Esophagus muscularis mucosa (tissue), 4 donors: ENCODE data around the gene OSBPL9. TPM values are rescaled to one million over a fixed set of nuclear protein-coding genes. Genes with fewer than 3 reads are reported as not detected.
A peak's percentile ranks its signal among the peaks of the same experiment; 100 is the strongest.
"Not testable (repeated sequence)": the region's sequence is repeated elsewhere in the genome, so short reads cannot be mapped to it uniquely, and the experiment has no call there.

Experiments used
- DNase-seq: peaks from one replicate; pipeline ENCODE4 v3.0.0-alpha.2; 2017; ENCODE audit errors: extremely low spot score
- H3K27ac ChIP-seq, 4 donors: fragments of 200-600 bp; sonication (generic); replicated peaks in 1 of 4; 1 replicate in 3 of 4; 2 replicates in 1 of 4; pipeline ENCODE4 v1.5.1; 2016 to 2019; ENCODE audit warnings: mild to moderate bottlenecking in 1 of 4
- H3K27me3 ChIP-seq, 4 donors: fragments of 200-600 bp; sonication (generic); one replicate each; pipeline versions ENCODE4 v1.5.1 to v1.6.0; 2016 to 2019
- H3K36me3 ChIP-seq, 4 donors: fragments of 200-600 bp; sonication (generic); one replicate each; pipeline ENCODE4 v1.5.1; 2016 to 2019
- H3K4me1 ChIP-seq, 4 donors: fragments of 200-600 bp; sonication (generic); one replicate each; pipeline ENCODE4 v1.5.1; 2016 to 2019
- H3K4me3 ChIP-seq, 4 donors: fragments of 200-600 bp; sonication (generic); 1 replicate in 2 of 4; 2 replicates in 2 of 4; pipeline ENCODE4 v1.5.1; 2016 to 2019; ENCODE audit warnings: mild to moderate bottlenecking in 4 of 4, moderate library complexity in 1 of 4
- H3K9me3 ChIP-seq, 4 donors: fragments of 200-600 bp; sonication (generic); 1 replicate in 3 of 4; 2 replicates in 1 of 4; pipeline ENCODE4 v1.5.1; 2016 to 2019
- EP300 ChIP-seq: sonication (generic); formaldehyde crosslinking; IDR thresholded peaks from one replicate; pipeline ENCODE4 v1.6.1; 2017; ENCODE audit warnings: antibody characterized with exemption
- POLR2A ChIP-seq: fragments of 450-650 bp; IDR thresholded peaks from one replicate; pipeline ENCODE4 v1.6.1; 2017; ENCODE audit warnings: antibody characterized with exemption, moderate library complexity, mild to moderate bottlenecking, low read depth
- POLR2AphosphoS5 ChIP-seq, 2 donors: sonication (generic); formaldehyde crosslinking; IDR thresholded peaks; one replicate each; pipeline ENCODE4 v1.6.1; 2017; ENCODE audit warnings: antibody characterized with exemption in 2 of 2
- WGBS: methylation state at CpG from one replicate; pipeline ENCODE4 v1.1.5; 2018; 5-methylcytosine and 5-hydroxymethylcytosine counted together
- intact Hi-C: fragments of 100-400 bp; cut with DNase I; formaldehyde crosslinking; loops from one replicate; pipeline ENCODE4 v1.15.1; 2023
- total RNA-seq, 4 donors: library from RNA; depleted of rRNA; stranded (reverse); fragments of >200 nt; gene quantifications; one replicate each; pipeline versions ENCODE4 v1.1.0 to v1.2.1, GENCODE V29; 2016
- TF ChIP-seq, protein P1 (sequence below), 3 experiments: fragments of 200-600 bp in 2 of 3; fragments of 450-650 bp in 1 of 3; sonication (generic) in 2 of 3; IDR thresholded peaks; one replicate each; pipeline ENCODE4 v1.5.1; 2017 to 2019; ENCODE audit warnings: antibody characterized with exemption in 3 of 3, mild to moderate bottlenecking in 2 of 3, moderate library complexity in 1 of 3

Gene OSBPL9
- total RNA-seq, 4 donors from 2014 or later, result 66.8 to 84.5 (median 75.9) TPM

DNA sequence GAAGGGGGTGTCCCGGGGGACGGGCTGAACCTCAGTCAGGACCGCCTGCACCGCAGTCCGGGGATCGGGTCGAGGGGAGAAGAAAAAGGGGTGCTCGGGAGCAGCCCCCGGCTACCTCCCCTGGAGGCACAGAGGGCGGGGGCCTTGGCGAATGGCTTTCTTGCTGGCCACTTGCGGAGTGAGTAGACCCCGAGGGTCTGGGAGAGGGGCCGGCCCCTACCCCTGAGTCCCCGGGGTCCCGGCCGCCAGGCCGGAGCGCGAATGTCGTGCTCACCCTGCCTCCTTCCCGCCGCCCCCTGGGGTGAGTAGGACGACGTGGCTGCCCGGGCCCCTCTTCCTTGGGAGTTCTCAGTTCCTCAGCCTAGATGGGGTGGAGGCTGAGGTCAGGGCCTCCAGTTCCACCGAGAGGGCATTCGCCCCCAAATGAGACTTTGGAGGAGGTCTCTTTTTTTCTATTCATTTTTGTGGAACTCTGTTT is 113.0 kb downstream of the OSBPL9 start:
- WGBS, result 31% methylated on average over 20 of the region's 28 CpGs
- TF ChIP-seq POLR2AphosphoS5 (IDR thresholded peaks at IDR 0.05) (no peak), POLR2A (no peak), EP300 (no peak)
- TF ChIP-seq, protein P1, sequence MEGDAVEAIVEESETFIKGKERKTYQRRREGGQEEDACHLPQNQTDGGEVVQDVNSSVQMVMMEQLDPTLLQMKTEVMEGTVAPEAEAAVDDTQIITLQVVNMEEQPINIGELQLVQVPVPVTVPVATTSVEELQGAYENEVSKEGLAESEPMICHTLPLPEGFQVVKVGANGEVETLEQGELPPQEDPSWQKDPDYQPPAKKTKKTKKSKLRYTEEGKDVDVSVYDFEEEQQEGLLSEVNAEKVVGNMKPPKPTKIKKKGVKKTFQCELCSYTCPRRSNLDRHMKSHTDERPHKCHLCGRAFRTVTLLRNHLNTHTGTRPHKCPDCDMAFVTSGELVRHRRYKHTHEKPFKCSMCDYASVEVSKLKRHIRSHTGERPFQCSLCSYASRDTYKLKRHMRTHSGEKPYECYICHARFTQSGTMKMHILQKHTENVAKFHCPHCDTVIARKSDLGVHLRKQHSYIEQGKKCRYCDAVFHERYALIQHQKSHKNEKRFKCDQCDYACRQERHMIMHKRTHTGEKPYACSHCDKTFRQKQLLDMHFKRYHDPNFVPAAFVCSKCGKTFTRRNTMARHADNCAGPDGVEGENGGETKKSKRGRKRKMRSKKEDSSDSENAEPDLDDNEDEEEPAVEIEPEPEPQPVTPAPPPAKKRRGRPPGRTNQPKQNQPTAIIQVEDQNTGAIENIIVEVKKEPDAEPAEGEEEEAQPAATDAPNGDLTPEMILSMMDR (IDR thresholded peaks at IDR 0.05), result no peak
- Histone ChIP-seq H3K36me3 (no peaks in the 10 kb centered on the region), H3K9me3 (no peaks in the 10 kb centered on the region), H3K4me1 (peaks cover 47 to 68% (median 67%) of the 10 kb centered on the region in 4 donors), H3K27me3 (no peaks in the 10 kb centered on the region), H3K27ac (peak overlapping the region; percentile 51 to 70 (median 67)), H3K4me3 (peak overlapping the region; percentile 56 to 72 (median 60))
- intact Hi-C loops, result no loop called here
- no peak for DNase-seq

DNA sequence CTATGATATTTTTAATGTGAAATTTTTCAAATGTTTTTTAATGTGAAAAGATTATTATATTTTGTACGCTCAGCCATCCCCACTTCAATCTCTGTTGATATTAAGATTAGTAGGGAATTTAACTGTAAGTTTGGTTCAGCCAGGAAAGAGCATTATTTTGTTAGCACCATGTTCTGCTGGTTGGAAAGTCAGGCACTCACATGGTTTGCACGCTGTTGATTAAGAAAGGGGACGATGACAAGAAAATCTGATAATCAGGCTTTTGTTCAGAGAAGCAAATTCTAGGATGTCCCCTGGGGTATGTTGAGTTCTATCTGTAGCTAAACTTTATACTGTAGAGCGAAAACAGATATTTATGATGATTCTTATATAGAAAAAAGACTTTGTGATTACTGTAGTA is 115.1 kb downstream of the OSBPL9 start:
- no peak for DNase-seq
- Histone ChIP-seq H3K9me3 (no peaks in the 10 kb centered on the region), H3K4me3 (no peak overlapping the region), H3K27me3 (no peaks in the 10 kb centered on the region), H3K36me3 (no peaks in the 10 kb centered on the region), H3K4me1 (peaks cover 66 to 88% (median 84%) of the 10 kb centered on the region in 4 donors), H3K27ac (no peak overlapping the region)
- intact Hi-C loops, result no loop called here
- TF ChIP-seq EP300, result no peak
- TF ChIP-seq POLR2AphosphoS5 (IDR thresholded peaks at IDR 0.05), result no peak
- no peak for TF ChIP-seq POLR2A
- TF ChIP-seq, protein P1 (IDR thresholded peaks at IDR 0.05), result no peak
- WGBS, result 91% methylated on average over 4 of the region's 4 CpGs

DNA sequence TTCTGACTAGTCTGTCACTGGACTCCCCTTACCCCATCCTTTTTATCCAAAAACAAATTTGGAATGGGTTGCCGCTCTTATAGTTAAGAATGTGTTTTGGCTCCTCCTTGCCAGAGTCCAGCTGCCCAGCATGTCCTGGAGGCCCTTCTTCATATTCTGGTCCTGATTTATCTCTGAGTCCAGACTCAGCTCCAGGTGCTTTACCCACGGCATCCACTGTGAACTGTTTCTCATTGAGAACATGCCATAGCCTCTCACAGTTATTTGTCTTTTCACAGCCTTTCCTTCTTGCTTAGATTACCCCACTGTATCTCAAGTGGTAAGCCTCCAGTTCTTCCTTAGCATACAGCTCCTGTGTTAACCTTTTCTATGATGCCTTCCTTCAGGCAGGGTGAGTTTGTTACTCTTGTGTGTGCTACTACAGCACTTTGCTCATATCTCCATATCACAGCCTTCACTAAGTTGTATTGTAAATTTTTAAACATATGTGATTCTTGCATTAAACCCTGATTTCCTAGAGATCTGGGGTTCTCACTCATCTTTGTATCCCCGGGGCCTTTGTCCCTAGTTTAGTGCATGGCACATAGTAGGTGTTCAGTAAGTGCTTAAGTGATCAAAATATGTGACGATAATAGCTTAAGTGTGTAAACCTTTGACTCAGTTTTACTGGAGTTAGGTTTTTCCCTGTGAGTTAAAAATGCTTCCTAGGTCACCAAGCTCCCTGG is 116.0 kb downstream of the OSBPL9 start:
- no peak for TF ChIP-seq POLR2AphosphoS5 (IDR thresholded peaks at IDR 0.05)
- Histone ChIP-seq H3K9me3 (no peaks in the 10 kb centered on the region), H3K4me3 (no peak overlapping the region), H3K27ac (peak overlapping the region; percentile 3 to 42 (median 15)), H3K36me3 (no peaks in the 10 kb centered on the region), H3K27me3 (no peaks in the 10 kb centered on the region), H3K4me1 (peaks cover 70 to 95% (median 92%) of the 10 kb centered on the region in 4 donors)
- DNase-seq, result no peak
- intact Hi-C loops, result no loop called here
- WGBS, result 97% methylated on average over 4 of the region's 4 CpGs

DNA sequence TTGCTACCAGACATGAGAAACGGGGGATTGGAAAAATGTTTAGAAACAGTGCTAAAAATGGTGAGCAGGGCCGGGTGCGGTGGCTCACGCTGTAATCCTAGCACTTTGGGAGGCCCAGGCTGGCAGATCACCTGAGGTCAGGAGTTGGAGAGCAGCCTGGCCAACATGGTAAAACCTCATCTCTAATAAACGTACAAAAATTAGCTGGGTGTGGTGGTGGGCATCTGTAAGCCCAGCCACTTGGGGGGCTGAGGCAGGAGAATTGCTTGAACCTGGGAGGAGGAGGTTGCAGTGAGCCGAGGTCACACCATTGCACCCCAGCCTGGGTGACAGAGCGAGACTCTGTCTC is 116.5 kb downstream of the OSBPL9 start:
- DNase-seq, H3K36me3 ChIP-seq, intact Hi-C loops, H3K4me3 ChIP-seq, H3K27me3 ChIP-seq, H3K9me3 ChIP-seq: not testable (repeated sequence)
- Histone ChIP-seq H3K27ac (peak overlapping the region; percentile 3 to 42 (median 15)), H3K4me1 (peaks cover 70 to 93% (median 91%) of the 10 kb centered on the region in 4 donors)
- WGBS, result 69% methylated on average over 7 of the region's 7 CpGs

DNA sequence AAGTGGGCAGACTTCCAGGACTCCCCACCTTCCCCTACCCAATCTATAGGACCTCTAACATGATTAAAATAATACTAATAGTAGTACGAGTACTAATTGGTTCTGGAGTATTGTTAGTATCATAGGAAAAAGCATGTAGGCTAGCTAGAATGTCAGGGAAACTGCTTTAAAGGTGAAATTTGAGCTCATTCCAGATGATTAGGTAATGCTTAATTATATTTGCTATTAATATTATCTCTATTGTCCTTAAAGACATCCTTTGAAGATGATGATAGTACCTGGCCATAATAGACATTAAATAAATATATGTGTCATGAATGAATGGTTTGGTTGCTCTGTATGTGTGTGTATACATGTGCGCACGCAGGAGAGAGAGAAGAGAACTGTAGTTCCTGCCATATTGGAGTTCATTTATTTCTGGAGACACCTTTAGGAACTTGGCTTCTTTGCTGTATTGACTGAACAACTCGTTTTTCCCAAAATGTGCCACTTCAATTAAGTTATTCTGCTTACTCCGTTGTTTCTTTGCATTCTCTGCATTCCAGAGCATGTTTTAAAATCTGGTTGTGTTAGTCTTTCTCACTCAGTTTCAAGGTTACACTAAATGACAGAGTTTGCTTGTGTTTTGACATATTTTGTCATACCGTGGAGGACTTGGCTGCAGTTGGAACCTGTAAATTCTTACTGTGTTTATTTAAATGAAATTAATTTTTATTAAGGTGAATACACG is 117.1 kb downstream of the OSBPL9 start:
- no peaks in the 10 kb centered on the region for H3K27me3 ChIP-seq
- intact Hi-C loops, result no loop called here
- H3K9me3 ChIP-seq, result no peaks in the 10 kb centered on the region
- no peak for DNase-seq
- H3K4me3 ChIP-seq, result no peak overlapping the region
- peak overlapping the region in 3 of 4 donors; percentile 3 to 42 (median 40) for H3K27ac ChIP-seq
- no peaks in the 10 kb centered on the region for H3K36me3 ChIP-seq
- H3K4me1 ChIP-seq, result peaks cover 64 to 87% (median 85%) of the 10 kb centered on the region in 4 donors
- 64% methylated on average over 7 of the region's 7 CpGs for WGBS
- TF ChIP-seq POLR2AphosphoS5 (IDR thresholded peaks at IDR 0.05) (no peak), EP300 (no peak), POLR2A (no peak)
- TF ChIP-seq, protein P1 (IDR thresholded peaks at IDR 0.05), result no peak
